Measurements from ENCODE around the gene AGBL1.

The AGBL1 gene

DNA sequence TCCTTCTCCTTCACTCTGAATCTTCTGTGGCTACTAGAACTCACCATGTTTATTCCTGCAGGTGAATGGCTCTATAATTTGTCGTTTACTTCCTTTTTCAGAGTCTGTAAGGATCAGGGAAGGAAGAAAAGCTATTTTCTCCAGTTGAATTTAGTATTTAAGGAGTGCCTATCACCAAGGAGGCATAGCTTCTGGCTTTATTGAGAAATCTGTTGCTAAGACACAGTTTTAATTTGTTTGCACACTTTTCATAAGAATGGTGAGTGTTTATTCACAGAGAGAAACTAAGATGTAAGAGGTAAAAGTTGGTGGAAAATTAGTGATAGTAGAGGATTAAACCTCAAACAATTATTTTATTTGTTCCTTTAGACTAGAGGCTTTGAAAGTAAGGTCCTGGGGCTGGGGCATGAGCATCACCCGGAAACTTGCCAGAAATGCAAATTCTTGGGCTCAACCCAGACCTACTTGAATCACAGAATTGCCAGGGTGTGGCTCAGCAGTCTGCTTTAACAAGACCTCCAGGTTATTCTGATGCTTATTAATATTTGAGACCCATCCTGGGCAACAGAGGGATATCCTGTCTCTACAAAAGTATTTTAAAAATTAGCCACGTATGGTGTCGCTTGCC lies 461.3 kb downstream of the AGBL1 start:
- DNase-seq = no peak

DNA sequence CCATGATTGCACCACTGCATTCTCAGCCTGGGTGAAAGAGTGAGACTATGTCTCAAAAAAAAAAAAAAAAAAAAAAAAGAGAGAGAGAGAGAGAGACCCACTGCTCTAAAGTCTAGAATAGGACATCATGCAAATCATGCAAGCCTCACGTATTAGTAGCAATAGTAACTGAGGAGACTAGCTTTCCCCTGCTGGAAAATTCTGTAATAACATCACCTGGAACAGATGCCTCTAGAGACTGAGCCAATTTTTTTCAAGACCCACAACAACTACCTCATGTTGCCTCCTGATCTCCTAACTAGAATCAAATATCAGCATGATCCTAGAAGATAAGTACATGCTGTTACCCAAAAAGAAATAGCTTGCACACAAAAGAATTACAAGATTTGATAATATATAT lies 461.9 kb downstream of the AGBL1 start:
- DNase-seq = no peak

DNA sequence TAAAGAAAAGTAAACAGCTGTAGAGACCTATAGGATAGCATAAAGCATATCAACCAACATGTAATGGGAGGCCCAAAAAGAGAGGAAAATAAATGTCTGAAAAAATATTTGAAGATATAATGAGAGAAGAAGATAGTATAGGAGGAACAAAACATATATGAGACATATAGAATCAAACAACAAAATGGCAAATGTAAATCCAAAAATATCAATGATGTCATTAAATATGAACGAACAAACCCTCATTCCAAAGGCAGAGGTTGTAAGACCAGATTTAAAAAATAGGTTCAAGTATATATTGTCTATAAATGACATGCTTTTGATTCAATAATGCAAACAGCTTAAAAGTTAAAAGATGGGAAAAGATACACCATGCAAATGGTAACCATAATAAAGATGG lies 470.4 kb downstream of the AGBL1 start:
- DNase-seq = no peak

DNA sequence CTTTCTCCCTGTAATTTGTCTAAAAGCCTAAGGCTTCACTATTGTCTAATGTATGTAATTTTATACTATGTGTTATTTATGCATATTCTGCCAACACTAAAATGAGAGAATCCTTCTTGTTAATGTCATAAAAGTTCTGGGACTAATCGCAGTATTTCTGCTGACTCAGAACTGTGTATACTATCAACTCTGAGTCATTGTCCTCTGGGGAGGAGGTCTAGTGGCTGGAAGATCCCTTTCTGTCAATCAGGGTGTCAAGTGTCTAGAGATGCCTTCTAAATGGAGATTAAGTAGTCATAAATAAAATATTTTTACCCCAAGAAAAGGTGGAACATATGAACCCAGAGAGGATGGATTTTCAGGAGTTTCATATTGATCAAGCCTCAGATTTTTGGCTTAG lies 473.4 kb downstream of the AGBL1 start:
- DNase-seq = no peak

DNA sequence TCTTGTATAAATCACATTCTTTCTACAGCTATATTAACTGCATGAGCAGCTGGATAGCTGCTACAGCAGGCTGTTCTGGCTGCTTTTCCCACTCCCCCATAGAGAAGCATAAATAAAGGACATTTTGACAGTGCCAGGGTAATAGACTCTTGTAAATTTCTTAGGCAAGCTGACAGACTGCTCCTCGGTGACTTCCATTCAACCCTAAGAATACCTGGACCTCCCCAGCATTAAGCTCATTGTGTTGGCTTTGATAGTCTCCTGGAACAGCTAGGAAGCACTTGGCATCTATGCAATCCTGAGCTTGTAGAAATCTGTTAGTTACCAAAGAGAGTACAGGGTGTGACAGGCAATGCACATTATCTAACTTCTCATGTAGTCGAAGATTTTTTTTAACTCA lies 475.4 kb downstream of the AGBL1 start:
- DNase-seq = no peak

DNA sequence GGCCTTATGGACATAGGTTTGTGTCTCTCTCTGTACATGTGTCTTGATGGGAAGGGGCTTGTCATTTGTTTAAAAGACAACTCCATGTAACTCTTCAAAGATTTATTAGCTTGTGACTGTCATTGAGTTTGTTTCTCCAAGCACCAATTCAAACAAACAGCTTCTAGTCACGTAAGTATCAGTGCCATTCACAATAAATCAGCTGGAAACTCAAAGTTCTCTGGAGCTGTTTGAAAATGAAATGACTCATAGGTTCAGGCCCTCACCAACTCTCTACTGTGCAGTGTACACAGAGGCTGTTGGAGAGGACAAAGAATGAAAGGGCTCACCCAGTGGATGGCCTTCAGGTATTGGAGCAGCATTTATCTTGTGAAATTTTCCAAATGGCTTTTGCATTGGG lies 476.3 kb downstream of the AGBL1 start:
- no peak for DNase-seq

DNA sequence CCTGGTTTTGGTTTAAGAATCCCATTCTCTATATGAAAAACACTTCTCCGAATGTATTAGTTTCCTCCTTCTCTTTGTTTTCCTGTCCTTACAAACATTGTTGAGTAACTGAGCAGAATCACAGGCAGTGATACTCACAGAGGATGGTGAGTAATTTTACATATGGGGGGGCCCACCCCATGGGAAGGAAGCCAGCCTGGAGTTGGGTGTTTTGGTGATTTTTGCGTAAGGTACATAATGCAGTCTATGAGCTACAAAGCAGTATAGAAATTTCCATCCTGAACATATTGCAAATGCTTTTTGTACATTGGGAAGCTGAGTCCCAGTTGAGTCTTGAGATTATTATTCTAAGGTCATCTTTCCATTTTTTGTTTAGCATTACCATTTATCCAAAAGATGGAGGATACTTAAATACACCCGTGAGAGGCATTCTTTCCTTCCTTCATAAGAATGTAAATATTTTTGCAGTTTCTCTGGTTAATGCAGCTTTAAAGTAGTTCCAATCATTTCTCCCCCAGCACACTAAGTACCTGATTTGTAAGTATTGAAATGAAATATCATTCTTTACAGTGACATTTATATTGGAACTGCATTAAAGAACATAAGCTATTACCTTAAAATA lies 476.8 kb downstream of the AGBL1 start:
- DNase-seq = no peak

DNA sequence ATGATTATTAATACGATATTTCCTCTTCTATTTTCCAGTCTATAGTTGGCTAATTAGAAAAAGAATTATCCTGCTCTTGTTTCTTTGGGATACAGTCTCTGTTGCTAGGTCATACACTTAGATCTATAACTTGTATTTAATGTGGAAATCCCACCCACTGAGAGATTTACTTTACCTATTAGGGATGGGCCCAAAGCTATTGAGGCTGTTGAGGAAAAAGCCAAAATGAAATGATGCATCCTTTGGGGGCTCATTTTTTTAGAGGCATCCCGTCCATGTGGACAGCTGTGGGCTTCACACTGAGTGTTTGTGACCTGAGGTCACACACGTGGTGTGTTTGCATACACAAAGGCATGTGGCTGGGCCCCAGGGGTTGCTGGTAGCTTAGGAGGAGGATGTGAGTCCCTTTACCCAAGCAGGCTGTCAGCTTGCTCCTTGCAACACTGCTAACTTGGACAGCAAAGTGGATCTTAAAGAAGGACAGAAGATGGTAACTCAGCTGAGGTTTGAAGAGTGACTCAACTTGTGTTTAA lies 477.4 kb downstream of the AGBL1 start:
- DNase-seq = no peak

DNA sequence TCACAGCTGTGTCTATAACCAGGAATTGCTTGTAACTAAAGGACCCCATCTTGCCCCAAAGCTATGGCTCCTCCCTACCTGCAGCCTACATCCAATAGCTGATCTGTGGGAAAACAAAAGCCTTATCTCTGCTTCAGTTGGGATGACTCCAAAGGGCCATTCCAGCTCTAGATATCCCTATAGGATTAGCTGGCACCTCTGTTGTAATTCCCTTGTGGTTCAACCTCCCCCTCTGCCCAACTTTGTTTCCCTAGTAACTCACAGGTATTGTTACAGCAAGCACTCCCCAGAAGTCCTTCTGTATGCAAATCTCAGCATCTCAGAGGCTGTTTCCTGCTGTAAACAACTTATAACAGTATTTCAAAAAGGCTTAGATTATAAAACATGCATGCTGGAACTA lies 478.6 kb downstream of the AGBL1 start:
- no peak for DNase-seq

DNA sequence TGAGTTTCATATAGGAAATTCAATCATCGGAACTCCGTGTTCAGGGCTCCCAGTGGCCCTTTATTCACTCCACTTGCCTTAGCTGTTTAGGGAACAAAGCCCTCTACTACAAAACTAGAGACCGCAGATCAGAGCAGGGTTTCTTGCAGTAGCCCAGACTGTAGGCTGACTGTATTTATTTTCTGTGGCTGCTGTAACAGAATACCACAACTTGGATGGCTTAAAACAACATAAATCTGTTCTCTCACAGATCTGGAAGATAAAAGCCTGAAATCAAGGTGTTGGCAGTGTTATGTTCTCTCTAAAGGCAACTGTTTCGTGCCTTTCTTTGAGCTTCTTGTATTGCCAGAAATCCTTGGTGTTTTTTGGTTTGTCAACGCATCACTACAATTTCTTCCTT lies 479.0 kb downstream of the AGBL1 start:
- DNase-seq = no peak

DNA sequence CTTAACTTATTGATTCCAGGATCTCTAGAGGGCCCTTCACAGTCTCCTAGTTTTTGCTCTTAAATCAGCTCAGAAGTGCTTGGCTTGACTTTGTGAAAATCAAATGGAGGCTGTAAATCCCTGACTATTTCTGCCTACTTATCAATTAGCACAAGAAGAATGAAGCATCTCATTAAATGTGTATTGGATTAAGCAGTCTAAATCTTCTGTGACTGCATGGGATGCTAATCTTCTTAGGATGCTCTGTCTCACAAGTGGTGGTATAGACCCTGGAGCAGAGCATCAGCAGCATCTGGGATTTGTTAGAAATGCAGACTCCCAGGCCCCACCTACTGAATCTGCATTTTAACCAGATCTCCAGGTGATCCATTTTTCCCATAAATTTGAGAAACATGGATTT lies 488.7 kb downstream of the AGBL1 start:
- no peak for DNase-seq

DNA sequence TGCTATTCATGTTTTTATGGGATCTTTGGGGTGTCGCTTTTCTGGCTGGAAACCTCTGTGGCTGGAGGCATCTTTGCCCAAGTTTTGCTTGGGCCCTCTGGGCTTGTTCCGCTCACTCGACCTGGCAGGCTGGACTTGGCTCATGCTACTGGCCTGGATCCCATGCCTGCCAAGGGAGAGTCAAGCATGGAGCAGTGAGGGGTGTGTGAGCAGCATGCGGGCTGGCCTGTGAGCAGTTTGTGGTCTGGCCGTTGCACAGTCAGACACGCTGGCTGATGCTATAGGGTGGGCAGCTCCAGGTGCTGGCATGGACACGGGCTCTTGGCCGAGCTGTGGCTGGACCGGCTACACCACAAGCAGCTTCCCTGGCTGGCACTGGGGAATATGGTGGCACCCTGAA lies 491.1 kb downstream of the AGBL1 start:
- DNase-seq = no peak

DNA sequence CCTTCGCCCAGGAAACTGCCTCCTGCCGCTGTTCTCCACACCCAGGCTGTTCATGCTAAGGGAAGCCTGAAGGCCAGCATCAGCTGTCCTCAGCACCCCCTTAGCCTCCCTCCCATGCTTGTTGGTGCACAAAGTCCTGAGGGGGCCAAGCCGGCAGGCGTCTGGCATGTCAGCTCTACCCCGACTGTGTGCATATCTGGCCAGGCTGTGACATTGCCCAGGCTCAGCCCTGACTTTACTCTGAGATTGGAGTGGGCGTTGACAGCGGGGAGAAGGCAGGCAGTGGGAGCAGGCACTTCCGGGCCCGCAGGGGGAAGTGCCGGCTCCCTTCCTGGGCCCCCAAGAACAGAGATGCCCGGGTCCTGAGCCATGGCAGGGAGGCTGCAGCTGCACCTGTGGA lies 492.2 kb downstream of the AGBL1 start:
- DNase-seq = no peak

DNA sequence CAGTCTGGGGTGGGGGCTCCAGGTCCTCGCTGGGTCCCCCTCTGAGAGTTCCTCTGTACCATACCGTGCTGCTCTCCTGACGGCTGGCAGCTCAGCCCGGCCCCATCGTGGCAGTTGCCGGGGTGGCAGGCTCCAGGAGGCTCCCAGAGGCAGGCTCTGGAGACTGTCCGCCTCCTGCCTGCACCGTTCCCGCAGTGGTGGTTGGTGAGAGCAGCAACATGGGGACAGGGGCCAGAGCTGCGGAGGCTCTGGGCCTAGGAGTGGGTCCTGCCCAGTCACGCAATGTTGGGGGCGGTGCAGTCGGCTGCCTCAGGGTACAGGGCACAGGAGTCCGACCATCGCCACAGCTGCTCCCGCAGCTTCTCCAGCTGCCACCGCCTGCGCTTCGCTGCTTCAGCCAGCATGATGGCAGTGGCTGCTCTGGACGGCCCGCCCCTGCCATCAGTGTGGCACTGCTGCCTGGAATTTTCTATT lies 492.7 kb downstream of the AGBL1 start:
- DNase-seq = no peak

DNA sequence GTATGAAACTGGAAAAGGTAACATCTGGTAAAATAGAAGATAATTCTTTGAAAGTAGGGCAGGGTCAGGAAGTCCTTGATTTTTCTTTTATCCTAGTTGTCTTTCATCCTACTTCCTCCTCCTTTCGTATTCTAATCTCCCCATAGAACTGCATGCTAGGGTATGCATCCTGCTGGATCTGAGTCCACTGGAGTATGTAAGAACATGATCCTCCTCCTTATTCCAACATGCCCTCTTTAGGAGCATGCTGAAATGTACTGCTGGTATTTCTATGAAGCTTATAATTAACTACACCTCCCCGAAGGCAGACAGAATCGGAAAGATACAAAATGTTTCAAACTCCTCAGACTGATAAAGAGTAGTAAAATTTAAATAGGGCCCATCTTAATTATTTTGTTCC lies 493.8 kb downstream of the AGBL1 start:
- no peak for DNase-seq

DNA sequence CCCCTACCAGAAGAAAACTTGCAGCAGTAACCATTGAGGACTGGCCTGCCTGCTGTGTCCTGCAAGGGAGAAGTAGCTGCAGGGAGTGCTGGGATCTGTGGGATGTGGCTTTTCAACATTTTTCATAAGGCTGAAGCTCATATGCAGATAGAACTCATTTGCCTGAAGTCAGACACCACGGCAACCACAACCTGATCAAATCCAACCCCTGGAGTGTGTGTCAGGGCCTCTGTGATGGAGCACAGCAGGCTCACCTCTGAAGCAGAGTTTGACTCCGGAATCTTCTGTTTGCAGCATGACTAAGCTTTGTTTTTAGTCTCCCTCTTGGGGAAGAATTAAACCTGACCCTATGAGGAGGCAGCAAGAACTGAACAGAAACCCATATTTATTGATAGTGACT lies 508.7 kb downstream of the AGBL1 start:
- DNase-seq = no peak

DNA sequence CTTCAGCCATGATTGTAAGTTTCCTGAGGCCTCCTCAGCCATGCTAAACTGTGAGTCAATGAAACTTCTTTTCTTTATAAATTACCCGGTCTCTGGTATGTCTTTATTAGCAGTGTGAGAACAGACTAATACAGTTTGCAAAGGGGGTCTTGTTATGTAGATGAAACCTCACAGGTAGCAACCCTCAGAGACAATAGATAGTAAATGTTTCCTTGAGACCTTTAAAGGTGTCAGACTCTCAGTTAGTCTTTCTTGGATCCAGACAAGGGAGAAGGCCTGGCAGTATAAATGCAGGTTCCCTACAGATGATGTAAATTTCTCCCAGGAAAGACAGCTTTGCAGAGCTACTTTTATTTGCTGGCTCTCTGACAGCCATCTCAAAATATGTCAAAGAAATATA lies 510.8 kb downstream of the AGBL1 start:
- no peak for DNase-seq

DNA sequence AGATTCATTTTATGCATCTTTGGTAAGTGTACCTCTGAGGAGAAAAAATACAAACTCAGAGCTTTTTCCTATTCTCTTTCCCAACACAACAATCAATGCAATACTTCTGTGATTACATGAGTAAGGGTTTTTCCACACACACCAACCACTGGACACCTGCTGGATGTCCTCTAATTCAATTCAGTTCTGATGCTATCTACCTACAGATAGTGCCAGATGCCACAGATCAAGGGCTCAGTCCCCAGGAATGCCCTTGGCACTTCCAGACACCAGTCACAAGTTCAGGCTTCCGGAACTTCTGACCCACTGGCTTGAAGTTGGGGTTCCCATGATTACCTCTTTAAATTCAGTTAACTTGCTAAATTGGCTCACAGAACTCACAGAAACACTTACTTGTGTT lies 511.5 kb downstream of the AGBL1 start:
- no peak for DNase-seq

DNA sequence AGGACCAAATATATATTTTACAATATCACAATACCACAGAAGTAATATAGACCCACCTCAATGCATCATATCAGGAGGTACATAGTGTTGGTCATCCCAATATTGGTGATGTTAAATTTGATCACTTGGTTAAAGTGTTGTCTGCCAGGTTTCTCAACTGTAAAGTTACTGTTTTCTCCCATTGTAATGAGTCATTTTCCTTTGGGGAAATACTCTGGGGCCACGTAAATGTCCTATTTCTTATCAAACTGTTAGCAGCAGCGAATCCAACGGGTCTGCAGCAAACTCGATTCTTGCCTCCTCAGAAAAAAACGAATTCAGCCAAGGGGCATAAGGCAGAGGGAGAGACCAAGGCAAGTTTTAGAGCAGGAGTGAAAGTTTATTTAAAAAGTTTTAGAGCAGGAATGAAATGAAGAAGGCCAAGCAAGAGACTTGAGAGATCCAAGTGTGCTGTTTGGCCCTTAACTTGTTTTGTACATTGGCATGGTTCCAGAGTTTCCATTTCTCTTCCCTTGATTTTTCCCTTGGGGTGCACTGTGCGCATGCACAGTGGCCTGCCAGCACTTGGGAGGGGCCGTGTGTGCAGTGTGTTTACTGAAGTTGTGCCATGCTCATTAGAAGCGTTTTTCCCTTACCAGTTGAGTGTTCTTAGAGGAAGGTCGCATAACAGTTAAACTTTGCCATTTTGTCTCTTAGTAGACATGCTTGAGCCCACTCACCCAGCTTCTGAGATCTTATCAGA lies 512.5 kb downstream of the AGBL1 start:
- no peak for DNase-seq

DNA sequence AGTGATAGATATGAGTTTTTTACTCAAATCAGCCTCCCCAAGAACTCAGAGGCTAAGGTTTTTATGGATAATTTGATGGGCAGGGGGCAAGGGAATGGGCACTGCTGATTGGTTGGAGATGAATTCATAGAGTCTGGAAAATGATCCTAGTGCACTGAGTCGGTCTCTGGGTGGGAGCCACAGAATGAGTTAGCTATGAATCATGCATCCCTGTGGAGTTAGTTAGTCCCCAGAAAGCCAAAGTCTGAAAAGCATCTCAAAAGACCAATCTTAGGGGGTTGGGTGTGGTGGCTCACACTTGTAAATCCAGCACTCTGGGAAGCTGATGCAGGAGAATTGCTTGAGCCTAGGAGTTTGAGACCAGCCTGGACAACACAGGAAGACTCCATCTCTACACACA lies 516.1 kb downstream of the AGBL1 start:
- no peak for DNase-seq

DNA sequence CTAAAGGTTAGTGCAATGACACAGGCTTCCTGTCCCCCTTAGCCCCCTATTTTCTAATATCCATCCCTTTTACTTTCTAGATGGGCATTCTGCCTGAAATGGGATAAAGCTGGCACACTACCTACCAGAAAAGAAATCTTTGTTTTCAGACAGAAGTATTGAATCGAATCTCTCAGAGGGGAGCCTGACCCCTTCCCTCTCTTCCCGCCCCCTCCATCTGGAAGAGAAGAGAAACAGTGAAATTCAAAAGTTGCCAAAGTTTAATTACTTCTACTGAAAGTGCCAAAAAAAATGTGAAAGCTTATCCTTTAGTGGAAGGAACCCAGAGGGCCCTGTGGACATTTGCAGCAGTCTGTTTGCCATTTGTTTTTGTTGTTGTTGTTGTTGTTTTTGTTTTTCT lies 523.8 kb downstream of the AGBL1 start:
- no peak for DNase-seq

DNA sequence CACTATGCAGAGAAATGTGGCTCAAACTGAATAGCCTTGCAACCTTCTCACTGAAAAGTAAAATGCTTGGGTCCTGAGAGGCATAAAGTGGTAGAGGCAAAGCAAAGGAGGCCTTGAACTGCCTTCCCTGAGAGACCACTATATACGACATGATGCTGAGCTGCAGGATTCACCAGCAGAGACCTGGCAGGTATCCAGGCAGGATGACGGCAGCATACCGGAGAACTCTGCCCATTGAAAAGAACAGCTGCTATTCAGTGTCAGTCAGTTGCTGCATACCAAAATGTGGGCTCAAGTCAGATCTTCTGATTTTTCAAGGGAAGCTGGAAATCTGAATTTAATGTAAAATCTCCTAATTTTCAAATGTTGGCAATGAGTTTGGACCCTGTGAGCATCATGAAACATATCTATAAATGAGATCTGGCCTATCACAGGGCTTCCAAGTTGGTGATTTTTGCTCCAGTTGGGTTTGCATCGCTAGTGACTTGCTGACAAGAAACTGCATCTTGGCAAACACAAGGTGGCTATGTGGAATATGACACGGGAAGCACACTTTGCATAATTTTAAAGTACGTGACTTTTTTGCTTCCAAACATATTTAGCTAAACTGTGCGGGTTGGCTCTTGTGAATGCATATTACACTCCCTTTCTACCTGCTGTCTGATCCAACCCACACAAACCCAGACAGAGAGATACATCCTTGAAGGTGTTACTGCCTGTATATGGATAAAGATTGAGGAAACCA lies 529.0 kb downstream of the AGBL1 start:
- no peak for DNase-seq

DNA sequence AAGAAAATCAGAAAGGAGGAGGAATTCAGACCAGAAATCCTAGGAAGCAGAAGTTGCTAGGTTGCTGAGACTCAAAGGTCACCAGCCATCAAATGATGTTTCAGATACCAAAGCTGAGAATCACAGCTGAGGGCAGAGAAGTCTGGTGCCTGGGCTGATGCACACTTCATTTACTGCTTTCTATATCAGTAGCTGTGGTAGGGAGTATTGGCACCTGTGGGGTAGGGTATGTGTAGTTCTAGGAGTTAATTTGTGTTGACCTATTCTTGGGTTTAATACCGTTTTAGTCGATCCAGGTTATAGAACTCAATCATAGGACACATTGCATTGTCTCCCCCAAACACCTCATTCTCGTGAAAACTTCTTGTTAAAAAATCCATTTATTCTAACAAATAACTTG lies 529.6 kb downstream of the AGBL1 start:
- DNase-seq = no peak

DNA sequence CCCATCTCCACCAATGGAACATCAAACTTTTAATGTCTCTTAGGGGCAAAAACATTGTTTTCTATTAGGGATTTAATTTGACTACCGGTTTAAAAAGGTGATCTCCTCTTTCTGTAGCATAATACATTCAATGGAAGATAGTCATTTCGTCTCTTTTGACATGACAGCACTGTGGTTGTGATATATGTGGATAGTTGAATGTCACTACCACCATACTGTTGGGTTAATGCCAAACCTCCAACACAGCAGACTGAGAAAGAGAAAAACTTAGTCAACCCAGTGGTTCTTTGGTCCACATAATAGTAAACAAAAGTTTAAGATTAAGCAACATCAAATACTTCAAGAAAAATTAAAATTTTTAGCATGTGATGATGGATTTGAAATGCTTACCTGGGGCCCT lies 530.4 kb downstream of the AGBL1 start:
- no peak for DNase-seq
